Inferior parietal cortex (tissue), 1 donor: ENCODE results near the gene NPPA.
"Not testable (repeated sequence)": the region's sequence is repeated elsewhere in the genome, so short reads cannot be mapped to it uniquely, and the experiment has no call there.

Source experiments
- DNase-seq: peaks from one replicate; pipeline ENCODE4 v3.0.0-alpha.2; 2016; ENCODE audit errors: extremely low spot score

NPPA gene

DNA sequence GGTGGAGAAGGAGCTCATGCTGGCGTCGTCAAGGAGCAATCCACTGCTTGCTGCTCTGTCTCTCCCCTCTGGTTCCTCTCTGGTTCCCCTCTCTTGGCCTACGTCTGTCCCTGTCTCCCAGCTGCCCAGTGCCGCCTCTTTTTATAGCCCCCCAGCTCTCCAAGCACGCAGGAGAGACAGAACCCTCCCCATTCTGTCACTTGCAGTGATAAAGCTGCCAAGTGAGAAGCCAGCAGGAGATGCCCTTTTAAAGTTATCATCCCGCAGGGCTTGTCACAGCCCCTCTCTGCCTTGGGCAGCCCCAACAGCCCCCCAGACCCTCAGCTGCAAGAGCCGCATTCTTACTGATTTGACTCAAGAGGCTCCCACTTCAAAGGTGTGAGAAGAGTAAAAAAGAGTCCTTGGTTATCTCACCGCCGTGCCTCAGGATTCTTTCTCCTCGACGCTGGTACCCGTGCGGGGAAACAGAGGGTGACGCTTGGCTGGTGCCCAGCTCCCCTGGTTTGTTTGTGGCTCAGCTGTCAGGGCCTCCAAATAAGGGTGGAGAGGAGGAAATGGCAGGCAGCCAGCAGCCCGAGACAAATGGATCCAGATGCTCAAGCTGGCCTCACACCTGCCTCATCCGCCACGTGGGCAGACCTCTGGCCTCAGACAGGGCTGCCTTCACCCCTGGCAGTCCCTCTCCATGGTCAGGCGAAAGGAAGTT is at the start of gene NPPA:
NPPA (minus strand) TSS at position 117 of the 706 bp plus-strand sequence; CDS start at position 18, 99 bp downstream.
- no peak for DNase-seq

DNA sequence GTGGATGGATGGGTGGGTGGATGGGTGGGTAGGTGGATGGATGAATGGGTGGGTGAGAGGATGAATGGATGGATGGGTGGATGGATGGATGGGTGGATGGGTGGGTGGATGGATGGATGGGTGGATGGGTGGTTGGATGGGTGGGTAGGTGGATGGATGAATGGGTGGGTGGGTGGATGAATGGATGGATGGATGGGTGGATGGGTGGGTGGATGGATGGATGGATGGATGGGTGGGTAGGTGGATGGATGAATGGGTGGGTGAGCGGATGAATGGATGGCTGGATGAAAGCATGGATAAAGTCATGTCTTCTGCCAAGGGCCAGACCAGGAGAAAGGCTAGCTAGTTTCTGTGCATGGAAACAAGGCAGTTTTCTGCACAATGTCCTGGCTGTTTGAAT is 46.9 kb upstream of the NPPA start:
- DNase-seq = not testable (repeated sequence)

DNA sequence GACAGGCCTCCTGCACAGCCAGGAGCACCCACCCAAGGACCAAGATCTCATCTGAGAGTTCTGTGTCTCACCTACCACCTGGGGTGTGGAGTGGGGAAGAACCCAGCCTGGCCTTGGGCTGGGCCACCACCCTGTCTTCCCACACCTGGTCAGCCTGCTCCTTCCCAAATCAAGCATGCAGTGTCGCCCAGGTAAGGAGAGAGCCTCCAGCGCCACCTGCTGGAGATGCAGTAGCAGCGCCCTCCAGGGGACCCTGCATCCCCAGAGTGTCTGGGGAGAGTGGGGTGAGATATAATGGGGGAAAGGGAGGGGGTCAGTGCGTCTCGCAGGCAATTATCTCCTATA is 46.3 kb upstream of the NPPA start:
- DNase-seq = peak; percentile 52

DNA sequence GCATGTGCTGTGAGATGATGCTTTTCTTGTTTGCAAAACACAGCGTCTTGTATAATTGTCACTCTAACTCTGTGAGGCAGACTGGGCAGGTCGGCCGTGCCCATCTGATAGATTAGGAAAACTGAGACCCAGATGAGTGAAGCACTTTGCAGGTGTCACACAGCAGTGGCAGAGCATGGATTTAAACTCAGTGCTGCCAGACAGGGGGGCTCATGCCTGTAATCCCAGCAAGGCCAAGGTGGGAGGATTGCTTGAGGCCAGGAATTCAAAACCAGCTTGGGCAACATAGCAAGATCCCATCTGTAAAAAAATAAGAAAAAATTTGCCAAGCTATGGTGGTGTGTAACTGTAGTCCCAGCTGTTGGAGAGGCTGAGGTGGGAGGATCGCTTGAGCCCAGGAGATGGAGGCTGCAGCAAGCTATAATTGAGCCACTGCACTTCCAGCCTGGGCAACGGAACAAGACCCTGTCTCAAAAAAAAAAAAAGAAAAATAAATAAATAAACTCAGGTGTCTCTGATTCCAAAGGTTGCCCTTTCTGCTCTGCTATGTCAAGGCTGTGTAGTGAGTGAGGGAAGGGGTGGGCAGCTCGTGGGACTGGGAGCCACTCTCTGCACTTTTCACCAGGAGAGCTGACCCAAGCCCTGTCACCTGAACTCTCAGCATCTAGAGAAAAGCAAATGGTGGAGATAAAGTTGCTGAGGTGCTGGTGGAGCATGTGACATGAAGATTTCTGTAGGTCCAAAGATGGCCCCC is 44.0 kb upstream of the NPPA start:
- no peak for DNase-seq

DNA sequence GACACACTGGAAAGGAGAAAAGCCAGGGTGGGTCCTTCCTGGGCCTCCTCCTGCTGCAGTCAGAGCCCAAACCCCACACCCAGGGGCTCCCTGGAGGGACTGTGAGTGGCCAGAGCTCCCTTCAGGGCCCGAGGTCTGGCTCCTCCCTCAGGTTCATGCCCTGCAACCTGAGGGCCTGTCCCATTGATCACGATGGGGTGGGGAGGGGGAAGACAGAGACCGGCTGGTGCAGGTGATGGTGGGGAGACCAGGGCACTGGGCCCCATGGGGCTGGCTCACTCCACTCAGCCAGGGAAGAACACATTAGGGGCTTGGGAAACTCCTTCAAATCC is 41.3 kb upstream of the NPPA start:
- no peak for DNase-seq

DNA sequence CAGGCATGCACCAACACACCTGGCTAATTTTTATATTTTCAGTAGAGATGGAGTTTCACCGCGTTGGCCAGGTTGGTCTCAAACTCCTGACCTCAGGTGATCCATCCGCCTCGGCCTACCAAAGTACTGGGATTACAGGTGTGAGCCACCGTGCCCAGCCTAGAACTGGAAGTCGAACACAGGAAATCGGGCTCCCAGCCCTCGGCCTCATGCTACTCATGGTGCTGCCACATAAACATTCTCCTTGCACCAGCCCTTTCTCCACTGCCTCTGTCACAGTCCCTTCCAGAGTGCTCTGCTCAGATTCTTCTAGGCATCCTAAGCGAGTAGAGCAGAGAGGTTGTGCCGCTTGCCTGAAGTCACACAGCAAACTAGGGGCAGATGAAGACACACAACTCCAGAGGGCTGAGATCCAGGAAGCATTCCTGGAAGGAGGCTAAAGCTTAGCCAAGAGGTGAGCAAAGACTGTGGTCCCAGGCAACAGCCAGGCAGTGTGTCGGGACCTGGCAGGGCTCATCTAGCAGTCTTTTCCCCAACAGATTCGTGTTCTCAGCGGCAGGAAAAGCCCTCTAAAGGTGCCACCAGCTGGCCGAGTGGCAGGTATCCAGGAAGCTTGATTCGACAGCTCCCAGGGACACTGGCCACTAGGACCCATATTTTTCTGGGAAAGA is 40.8 kb upstream of the NPPA start:
- no peak for DNase-seq

DNA sequence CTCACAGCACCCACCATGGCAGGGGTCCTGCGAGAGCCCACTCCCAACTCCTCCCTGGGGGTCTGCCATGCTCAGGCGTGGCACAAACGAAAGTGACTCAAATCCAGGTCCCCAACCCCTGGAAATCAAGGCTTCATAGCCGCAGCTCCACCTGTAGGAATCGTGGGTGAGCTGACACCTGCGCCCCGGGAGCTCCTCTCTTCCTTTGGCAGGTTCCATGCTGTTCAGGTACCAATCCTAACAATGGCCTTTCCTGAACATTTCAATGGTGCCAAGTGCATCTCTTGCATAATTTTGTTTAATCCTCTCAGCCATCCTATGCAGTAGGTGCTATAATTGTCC is 40.1 kb upstream of the NPPA start:
- no peak for DNase-seq

DNA sequence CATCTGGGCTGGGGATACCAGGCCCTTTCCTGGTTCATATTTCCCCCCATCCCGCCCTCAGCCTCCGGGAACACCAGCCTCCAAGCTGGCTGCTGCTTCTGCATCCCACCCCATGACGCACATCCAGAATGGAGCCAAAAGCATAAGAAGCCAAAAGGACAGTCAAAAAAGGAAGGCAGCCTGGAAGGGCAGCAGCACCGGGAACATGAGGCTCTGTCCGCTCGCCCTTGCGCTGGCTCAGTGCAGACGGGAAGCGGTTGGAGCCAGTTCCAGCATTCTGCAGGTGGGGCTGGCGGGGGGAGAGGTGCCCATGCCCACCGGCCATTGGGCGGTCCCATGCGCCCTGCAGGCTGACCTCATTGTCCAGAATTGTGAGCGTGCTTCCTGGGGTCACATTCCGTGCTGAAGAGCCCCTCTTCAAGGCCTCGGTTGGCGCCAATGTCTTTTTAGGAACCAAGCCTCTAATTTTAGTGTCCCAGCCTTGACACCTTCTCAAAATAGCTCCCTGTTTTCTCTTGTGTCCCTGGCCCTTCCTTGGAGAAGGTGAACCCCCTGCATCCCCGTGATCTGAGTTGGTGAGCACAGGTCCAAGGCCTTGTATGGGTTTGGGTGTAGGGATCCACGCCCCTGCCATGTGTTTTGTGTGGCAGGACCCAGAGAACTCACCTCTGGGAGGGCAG is 39.5 kb upstream of the NPPA start:
- no peak for DNase-seq

DNA sequence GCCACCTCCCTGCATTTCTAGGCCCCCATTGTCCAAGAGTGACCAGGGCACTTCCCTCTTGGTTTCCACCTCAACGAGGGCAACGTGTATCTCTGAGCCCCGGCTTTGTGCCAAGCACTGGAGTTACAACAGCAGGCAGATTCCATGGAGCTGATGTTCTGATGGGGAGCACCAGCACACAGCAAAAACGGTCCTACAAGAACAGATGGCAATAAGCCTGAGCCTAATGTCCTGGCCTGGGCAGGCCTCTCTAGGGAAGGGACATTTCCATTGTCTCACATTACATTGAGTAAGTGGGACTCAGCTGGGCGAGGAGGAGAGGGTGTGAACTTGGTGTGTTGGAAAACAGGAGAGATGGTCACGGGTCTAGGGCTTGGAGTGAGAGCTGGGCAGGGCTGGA is 38.3 kb upstream of the NPPA start:
- DNase-seq = no peak

DNA sequence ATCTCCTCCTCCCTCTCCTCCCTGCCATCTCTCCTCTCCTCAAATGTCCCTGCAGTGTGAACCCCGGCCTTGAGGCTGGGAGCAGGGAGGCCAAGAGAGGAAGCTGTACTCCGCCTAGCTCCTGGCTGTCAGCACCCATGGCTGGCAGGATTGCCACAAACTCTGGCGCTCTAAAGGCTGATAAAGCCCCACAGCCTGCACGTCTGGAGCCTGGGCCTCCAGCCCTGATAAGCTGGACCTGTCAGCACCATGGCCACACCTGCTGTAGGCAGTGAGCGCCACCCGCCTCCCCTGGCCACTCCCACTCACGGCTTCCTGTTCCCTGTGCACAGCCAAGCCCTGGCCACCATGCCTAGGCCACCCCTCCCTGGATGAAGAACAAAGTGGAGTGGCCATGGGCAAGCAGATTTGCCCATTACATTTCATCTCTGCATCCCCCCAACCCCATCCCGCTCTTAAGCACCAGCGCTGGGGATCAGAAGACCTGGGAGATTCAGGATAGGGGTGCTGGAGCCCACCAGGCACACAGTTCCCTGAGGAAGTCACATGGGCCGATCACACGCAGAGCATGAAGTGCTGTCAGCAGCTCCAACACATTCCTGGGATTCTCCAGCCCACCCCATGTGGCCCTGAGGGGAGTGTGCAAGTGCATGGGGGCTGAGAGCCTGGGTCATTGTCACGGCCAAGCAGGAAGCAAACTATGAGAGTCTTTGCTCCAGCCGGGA is 35.4 kb upstream of the NPPA start:
- DNase-seq = peak; percentile 38

DNA sequence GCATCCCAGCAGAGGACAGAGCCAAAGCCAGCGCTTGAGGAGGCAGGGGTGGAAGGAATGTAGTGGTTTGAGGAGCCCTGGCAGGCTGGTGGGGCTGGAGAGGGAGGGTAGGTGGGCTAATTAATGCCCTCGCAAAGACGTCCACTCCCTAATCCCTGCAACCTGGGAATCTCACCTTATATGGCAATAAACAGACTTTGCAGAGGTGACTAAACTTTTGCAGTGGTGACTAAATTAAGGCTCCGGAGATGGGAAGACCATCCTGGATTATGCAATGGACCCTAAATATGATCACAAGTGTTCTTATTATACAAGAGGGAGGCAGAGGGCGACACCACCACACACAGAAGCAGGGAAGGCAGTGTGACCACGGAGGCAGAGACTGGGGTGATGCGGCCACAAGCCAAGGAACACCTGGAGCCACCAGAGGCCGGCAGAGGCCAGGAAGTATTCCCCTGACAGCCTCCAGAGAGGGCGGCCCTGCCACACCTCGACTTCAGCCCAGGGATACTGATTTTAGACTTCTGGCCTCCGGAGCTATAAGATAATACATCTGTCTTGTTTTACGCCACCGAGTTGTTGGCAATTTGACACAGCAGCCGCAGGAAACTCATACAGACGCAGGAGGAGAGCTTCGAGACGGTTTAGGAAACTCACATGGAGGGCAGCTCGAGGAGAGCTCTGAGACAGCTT is 34.3 kb upstream of the NPPA start:
- DNase-seq = no peak

DNA sequence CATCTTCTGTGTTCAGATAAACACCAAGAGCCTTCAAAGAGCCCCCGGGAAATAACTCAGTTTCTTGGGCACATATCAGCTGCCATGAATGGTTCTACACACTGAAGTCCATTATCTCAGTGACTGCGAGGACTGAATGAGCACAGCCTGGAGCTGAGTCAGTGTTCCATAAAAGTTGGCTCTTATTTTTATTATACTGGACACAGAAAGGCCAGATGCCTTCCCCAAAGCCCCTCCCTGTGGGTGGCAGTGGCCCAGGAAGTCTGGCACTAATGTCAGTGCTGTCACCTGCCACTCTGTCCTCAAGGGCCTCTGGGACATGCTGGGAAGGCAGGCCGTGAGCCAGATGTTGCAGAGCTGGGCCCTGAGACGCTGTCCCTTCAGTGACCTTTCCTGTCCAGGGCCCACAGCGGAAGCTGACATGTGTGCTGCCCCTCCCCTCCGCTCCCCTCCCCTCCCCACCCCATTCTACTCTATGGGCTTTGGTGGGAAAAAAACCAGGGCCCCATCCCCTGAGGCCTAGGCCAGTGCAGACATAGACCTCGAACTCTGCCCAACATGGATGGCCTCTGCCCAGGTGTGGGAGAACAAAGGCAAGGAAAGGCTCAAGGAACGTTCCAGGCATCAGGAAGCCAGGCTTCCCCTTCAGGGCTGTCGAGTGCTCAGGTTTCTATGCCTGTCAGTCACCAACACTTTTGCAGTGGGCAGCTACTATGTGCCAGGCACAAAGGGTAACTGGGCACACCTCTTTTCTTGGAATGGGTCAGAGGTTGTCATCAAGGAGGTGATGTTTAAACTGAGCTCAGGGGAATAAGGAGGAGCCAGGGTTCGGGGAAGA is 33.5 kb upstream of the NPPA start:
- no peak for DNase-seq

DNA sequence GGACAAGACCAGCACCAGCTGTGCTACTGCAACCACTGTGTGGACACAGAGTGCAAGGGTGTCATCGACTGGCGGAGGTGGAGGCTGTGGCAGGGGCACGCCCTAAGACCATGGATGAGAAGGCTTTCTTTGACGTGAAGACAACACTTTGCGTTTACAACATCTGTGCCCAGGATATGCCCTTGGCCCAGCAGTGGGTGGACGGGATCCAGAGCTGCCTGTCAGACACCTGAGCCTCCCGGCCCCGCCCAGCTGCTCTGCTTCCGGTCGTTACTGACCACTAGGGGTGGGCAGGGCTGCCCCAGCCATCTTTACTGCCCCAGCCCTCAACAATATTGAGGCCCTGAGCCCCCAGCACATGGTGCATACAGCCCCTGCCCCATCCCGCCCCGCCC is 32.6 kb upstream of the NPPA start:
- no peak for DNase-seq

DNA sequence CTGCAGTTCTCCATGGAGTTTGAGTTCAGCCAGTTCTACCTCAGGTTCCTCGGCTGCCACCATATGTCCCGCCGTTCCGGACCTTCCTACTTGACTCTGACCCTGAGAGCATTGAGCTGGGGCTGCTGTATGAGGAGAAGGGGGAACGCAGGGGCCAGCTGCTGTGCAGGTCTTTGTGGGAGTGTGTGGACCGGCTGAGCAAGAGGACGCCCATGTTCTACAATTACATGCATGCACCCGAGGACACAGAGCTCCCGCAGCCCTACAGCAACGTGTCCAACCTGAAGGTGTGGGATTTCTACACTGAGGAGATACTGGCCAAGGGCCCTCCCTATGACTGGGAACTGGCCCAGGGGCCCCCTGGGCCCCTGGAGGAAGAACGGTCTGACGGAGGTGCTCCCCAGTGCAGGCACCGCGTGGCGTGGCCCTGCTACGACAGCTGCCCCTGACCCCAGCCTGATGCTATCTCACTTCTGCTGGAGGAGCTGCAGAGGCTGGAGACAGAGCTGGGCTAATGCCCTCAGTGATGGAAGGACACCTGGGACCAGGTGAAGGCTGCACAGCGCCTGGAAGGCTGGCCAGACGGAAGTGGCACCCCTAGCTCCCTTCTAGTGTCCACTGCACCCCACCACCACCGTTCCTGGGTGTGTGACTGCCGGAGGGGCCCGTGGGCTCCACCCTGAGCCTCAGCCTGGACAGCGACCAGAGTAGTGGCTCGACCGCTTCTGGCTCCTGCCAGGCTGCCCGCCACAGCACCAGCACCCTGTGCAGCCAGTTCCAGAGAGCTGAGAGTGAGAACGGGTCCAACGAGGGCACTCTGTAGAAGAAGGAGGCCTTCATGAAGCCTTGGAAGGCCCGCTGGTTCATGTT is 32.0 kb upstream of the NPPA start:
- DNase-seq = no peak

DNA sequence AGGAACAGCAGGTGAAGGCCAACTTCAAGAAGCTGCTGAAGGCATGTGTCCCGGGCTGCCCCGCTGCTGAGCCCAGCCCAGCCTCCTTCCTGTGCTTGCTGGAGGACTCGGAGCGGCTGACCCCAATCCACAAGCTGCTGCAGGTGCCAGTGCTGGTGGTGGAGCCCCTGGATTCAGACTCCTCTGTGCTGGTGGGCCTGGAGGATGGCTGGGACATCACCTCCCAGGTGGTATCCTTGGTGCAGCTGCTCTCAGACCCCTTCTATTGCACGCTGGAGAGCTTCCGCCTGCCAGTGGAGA is 31.3 kb upstream of the NPPA start:
- DNase-seq = no peak

DNA sequence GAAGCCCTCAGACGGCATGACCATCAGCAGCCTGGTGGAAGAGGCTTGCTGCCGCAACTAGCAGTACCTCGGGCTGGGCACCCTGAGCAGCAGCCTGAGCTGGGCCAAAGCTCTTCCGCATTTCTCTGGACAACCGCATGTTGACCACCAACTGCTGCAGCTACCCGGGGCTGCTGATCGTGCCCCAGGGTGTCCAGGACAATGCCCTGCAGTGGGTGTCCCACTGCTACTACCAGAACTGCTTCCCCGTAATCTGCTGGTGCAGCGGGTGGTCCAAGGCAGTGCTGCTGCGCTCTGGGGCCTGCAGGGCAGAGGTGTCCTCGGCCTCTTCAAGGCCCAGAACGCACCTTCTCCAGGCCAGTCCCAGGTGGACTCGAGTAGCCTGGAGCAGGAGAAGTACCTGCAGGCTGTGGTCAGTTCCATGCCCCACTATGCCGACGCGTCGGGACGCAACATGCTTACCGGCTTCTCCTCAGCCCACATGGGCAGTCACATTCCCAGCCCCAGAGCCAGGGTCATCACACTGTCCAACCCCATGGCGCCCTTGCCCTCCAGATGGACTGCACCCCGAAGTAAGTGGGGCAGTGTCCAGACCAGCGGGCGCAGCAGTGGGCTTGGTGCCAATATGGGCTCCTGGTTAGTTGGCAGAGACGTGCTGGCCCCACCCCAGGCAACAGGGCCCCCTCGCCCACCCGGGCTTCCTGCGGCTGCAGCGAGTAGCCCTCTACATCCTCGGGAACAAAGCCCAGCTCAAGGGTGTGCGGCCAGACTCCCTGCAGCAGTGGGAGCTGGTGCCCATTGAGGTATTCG is 30.7 kb upstream of the NPPA start:
- no peak for DNase-seq

DNA sequence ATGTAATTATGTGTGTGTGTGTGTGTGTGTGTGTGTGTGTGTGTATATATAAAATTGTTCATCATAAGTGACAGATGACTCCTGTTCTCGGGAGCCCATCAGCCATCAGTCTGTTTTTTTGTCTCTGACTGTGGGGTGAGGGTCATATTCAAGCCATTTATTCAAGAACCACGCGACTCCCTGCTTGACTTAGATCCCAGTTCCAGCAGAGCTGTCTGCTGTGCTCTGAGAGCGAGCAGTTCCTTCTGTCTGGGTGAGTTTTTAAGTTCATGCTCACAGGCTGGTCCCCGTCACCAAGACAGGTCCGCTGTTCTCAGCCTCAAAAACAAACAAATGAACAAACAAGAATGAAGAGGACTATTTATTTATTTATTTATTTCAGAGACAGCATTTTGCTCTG is 29.5 kb upstream of the NPPA start:
- DNase-seq = no peak

DNA sequence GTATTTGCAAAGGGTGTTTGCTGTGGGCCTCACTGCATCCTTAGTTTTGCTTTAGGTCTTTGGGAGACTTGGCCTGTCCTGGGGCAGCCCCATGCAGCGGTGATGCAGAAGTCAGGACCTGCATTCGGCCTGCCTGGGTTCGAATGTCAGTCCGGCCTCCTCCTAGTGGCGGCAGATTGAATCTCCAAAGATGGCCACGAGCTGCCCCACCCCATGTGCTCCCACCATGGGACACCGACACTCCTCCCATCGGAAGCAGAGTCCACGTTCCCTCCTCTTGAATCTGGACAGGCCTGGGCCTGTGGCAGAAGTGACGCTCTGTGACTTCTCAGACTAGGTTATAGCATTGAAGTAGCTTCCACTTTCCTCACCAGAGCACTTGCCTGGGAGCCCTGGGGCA is 27.5 kb upstream of the NPPA start:
- DNase-seq = no peak

DNA sequence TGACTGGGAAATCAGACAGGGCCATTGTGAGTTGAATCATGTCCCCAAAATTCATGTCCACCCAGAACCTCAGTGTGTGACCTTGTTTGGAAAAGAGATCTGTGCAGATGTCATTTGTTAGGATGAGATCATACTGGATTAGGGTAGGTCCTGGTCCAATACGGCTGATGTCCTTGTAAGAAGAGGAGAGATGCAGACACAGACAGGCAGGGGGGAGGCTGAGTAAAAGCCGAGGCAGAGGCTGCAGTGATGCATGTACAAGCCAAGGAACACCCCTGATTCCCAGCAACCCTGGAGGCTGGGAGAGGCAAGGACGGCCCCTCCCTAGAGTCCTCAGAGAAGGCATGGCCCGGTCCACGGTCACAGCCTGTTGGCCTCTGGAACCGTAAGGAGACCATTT is 27.0 kb upstream of the NPPA start:
- no peak for DNase-seq
